ENCODE data around the gene RHOH.

RHOH gene

DNA sequence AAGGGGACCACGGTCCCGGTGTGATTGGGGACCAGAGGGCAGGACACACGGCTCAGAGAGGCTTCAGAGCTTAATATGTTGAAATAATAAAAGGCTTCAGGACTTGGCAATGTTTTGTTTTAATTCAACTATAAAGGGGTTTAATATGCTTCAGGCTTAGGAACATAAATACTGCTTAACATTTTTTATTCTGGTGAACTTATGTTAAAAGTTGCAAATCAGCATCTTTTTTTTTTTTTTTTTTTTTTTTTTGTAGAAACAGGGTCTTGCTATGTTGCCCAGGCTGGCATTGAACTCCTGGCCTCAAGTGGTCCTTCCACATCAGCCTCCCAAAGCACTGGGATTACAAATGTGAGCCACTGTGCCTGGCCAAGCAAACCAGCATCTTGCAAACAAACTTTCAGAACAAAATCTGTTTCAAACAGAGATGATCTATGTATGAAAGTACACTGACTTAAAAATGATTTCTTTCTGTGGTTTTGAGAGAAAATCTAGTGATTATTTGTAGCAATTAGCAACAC, 37.7 kb downstream of the RHOH start:
- DNase-seq (ENCODE audit: low read depth in 3 of 3): no peak

DNA sequence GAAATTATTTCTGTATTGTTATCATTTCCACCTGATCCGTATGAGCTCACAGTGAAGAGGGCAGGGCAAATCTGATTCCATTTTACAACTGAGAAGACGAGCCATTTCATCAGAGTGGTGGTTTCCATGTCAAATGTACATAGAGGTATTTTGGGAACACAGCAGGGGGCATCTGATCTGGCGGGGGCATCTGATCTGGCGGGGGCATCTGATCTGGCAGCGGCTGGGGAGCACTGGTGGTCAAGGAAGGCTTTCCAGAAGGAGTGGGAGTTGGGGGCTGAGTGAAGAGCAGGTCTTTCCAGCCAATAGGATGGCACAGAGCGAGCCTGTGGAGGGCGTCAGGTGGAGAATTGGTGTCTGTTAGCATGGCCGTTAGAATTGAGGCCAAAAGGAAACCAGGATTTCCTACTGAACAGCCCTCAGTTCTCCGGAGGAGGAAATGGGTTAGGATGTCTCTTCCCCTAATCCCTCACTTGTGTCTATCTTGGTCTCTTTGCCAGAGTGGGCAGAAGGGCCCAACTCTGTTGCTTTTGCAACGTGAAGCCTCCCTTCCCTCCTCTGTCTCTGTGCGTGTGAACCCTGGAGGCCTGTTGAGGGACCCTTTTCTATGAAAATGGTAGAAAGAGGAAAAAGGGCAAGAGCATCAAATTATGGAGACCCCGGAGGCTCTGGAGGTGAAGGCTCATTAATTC, 41.3 kb downstream of the RHOH start:
- DNase-seq (ENCODE audit: low read depth in 3 of 3): no peak

DNA sequence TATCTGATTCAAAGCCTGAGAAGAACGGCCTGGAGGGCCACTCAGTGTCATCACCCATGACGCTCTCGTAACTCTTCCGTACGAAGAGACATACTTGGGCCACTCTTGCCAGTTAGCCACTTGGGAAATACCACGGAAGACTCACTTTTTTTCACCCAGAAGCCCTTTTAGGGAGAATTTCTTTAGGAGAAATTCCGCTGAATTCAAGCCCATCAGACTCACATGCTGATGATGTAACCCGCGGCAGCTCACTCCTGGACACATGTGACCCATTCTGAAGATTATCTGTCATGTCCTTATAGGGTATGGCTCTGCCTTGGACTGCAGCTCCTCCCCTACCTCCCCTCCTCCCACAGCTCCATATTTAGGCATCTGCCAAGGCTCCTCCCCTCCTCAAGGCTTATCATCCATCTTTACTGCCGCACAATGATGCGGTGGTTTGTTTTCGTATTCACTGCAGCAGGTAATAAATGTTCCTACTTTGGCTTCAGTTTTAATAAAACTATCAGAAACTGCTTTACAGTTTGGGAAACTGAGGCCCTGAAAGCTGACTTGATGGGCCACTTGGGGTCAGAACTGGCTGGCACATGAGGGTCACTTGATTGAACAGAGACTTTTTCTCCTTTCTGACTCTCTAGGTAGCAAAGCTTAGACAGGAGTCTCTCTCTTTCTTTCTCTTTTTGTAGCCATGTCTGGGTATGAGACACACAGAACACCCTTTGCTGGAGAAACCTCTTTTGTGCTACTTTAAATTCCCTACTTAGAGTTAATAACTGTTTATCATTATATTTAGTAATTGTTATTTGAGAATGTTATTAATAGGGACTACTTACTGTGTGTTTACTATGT, 42.1 kb downstream of the RHOH start:
- peak in 2 of 3 donors; percentile 72 to 80 for DNase-seq (ENCODE audit: low read depth in 3 of 3)

DNA sequence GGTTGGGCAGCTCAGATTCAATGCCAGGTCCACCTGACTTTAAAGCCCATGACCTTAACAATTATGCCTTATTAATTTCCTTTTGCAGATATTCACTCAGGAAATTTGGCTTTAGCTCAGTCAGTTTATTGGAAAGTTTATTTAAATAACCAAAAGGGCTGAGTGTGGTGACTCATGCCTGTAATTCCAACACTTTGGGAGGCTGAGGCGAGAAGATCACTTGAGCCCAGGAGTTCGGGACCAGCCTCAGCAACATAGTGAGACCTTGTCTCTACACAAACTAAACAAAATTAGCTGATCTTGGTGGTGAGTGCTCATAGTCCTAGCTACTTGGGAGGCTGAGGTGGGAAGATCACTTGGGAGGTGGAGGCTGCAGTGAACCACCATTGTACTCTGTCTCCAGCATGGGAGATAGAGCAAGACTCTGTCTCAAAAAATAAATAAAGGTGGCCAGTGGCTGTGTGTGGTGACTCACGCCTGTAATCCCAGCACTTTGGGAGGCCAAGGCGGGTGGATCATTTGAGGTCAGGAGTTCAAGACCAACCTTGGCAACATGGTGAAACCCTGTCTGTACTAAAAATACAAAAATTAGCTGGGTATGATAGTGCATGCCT, 43.3 kb downstream of the RHOH start:
- no peak for DNase-seq (ENCODE audit: low read depth in 3 of 3)

DNA sequence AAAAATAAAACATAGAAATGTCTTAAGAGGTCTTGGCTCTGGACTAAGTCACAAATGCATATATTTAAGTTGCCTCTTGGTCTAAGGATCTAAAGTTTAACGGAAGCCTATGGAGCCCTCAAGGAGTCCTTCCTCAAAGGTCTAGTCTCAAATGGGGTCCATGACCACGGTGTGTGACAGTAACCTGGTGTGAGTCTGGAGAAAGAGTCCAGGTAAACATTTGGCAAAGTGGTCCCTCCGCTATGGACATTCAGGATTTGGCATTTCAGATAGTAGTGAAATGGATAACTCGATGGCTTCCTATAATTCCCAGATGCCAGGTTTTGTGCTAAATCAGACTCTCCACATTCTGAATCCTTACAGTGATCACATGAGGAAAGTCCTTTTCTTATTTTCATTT, 44.2 kb downstream of the RHOH start:
- DNase-seq (ENCODE audit: low read depth in 3 of 3): no peak

DNA sequence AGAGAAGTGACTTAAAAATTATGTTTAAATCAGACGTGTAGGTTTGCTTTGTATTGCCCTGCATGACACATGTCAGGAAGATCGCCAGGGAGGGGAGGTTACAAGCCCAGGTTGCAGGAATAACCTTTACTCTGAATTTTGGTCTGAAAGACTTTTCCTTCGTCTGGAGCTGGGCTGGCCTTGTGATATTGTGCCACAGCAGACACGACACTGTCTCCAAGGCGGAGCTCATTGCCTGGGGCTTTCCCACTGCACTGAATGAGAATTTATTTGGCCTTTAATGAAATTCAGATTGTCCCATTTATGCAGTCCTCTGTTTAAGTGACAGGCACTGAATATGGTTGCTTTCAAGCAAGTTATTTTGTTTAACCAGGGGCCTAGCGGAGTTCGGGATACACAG, 45.1 kb downstream of the RHOH start:
- DNase-seq (ENCODE audit: low read depth in 3 of 3): no peak

DNA sequence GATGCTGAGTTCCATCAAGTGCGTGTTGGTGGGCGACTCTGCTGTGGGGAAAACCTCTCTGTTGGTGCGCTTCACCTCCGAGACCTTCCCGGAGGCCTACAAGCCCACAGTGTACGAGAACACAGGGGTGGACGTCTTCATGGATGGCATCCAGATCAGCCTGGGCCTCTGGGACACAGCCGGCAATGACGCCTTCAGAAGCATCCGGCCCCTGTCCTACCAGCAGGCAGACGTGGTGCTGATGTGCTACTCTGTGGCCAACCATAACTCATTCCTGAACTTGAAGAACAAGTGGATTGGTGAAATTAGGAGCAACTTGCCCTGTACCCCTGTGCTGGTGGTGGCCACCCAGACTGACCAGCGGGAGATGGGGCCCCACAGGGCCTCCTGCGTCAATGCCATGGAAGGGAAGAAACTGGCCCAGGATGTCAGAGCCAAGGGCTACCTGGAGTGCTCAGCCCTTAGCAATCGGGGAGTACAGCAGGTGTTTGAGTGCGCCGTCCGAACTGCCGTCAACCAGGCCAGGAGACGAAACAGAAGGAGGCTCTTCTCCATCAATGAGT, 46.6 kb downstream of the RHOH start:
- DNase-seq (ENCODE audit: low read depth in 3 of 3): no peak

DNA sequence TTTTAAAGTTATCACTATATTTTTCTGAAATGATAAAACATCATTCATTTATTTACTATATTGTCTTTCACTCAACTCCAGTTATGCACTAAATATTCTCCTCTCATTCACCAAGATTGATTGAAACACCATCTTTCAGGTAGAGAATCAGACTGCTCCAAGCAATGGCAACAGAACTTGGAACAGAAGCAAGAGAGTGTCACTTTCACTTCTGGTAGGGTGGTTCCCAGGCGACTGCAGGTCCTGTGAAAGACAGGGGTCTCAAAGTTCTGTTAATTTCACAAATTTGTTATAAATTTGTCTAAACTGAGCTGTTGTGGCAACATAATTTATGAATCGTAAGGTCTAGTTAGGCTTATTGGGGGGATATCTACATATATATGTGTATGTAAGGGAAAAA, 47.8 kb downstream of the RHOH start:
- DNase-seq (ENCODE audit: low read depth in 3 of 3): no peak

DNA sequence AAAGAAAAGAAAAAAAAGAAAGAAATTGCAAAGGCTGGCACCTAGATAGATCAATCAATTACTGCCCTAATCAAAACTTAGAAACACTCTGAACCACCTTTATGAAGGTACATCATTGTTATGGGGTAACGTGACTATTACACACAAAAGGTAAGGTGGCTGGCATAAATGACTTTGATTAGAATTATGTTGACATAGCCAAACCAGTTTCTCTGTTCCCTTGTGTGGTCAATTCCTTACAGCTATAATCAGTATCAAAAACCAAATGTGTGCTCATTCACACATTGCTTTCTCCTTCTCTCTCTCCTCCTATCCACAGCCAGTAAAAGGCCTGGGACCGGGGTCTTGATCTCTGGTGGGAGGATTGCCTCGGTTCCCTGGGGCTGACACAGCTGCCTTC, 48.7 kb downstream of the RHOH start:
- no peak for DNase-seq (ENCODE audit: low read depth in 3 of 3)

DNA sequence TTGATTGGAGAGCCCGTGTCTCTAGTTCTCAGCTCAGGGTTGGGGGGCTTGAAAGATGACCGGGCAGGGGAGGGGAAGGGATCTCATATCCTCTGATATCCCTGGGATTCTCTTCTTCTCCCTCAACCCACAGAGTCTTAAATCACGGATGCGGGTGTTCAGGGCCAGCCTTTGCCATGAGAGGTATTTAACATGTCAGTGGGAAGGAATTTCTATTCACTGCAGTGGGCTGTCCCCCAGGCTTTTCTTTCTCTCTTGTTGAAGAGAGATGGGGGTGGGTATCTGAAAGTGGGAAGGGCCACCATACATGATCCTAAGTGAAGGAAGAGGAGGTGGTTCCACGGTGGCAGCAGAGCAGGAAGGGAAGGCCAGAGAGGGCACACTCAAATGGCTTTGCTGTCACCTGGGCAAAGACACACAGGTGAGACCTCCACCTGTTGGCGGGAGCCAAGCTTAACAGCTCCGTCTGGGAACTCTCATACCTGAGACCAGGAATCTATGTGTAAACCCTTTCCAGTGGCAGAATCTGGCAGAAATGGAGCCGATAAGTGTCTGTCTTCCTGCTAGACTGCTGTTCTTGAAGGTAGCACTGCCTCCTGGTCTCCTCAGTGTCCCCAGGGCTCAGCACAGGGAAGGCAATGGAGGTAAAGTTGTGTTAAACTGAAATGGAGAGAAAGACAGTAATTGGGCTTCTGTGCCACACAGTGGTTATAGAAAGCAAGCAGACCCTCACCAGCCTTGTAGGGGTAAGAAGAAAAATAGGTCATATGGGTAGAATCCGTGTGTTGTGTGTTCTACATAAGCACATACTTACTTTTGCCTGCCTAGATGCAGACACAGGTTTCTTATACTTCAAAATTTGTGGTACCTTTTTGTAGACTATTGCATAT, 49.4 kb downstream of the RHOH start:
- no peak for DNase-seq (ENCODE audit: low read depth in 3 of 3)

DNA sequence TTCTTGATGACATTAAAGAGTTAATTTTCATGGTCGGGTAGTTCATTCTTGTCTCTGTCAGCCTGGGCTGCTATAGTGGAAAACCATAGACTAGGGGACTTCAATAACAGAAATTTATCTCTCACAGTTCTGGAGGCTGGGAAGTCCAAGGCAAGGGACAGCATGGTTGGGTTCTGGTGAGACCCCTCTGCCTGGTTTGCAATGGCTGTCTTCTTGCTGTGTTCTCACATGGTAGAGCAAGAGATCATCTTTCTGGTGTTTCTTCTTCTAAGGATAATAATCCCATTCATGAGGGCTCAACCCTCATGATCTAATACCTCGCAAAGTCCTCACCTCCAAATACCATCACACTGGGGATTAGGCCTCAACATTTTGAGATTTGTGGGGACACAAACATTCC, 50.1 kb downstream of the RHOH start:
- DNase-seq (ENCODE audit: low read depth in 3 of 3): no peak

DNA sequence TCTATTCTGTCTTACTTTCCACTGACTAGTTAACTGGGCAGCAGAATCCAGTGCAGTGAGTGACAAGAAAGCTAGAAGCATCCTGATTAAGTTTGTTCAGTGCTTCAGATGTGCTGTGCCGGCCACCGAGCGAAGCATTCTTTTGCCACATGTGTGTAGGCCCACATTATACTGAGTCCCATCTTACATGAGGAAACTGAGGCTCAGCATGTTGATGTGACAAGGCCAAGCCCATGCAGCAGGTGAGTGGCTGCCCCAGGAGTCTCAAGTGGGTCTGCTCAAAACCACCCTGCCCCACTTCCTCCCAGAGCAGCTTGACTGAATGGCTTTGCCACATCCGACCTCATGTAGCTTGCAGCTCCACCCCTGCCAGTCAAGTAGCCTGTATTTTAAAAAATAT, 50.5 kb downstream of the RHOH start:
- no peak for DNase-seq (ENCODE audit: low read depth in 3 of 3)

DNA sequence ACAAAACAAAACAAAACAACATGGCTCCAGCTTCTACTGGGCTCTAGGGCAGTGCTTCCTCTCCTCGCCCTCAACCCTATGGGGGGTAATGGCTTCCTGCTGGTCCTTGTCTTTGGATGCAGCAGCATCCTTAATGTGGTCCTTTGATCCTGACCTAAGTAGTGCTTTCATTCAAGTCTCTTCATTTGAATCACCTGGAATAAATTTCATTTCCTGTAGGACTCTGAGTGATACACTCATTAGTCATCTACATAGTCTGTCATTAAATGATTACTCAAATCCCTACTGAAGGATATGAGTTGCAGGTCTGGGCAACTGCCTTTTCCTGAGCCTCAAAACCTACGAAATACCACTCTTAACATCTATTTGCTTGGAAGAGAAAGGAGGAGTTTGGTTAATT, 54.5 kb downstream of the RHOH start:
- no peak for DNase-seq (ENCODE audit: low read depth in 3 of 3)

DNA sequence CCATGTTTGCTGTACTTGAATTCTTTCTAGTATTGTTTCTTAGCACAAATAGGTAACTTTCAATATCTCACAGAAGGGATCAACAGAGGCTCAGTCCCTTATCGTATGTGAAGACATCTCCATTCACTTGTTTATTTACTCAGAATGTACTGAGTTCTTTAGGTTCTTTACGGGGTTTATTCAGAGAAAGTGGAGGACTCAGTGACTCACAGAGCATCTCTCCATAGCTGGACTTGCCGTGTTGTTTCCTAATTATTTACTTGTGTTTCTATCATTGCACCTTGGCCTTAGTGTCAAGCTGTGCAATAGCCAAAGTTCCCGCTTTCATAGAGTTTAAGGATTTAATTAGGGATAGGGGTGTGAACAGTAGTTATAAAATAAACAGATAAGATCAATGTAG, 57.1 kb downstream of the RHOH start:
- no peak for DNase-seq (ENCODE audit: low read depth in 3 of 3)

DNA sequence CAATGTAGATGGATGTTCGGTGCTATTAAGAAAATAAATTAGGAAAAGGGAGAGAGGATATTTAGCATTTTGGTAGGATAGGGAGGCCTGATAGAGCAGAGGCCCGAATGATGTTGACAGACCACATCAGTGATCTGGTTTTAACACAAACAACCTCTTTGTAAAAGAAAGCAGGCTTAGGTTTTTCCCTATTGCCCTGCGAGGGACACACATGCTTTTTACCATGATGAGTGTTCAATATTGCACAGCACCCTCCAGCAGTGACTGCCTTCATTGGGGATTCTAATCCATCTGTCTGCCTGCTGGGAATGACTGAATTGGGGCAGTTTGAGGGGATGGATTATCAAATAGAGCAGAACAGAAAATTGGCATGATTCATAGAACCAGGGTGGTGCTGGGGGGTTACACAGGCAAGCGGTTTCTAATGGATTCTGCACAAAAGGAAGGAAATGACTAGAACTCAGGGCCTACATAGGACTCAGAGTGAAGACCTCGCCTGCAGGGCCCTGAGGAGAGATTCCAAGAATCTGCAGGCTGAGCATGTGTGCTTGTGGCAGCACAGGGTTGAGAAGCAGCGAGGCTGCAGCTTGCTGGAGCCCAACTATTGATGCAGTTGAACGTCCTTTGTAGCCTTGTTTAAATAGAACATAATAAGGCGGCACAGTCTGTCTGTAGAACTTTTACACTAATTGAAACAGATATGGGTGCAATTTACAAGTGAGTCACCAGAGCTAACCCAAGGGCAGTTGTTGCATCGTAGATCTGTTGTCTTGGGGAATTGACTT, 58.0 kb downstream of the RHOH start:
- no peak for DNase-seq (ENCODE audit: low read depth in 3 of 3)

DNA sequence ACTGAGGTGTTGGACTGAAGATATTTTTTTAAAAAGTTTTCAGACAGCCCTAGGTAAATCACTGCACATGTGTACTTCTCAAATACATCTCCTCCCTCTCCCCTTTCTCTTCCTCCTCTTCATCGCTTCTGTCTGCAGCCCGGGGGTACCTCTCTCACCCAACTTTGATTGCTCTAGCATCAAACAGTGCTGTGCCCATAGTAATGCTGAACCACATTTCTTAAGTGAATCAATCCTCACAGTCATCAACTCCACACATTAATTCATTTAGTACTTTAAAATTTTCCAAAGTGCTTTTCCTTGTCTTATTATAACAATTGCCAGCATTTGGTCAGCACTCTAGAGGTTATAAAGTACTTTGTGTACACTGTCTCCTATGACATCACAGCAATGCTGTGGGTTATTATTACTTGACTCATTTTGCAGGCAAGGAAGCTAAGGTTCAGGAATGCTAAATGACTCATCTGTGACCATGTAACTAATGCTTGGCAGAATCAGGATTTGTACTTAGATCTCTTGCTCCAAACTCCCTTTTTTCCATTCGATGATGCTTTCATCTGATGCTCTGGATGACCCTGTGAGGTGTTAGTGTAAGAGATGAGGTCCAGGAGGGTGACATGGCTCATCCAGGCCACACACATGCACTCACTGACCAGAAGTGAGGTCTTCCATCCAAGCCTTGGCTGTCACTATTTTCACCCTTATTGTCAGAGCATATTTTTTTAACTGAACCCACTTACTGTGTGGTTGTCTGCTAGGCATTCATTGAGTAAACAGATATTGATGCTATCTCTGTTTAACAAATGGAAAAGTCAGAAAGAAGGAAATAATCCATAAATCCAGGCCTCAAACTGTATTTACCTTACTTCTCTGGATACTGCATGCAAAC, 58.8 kb downstream of the RHOH start:
- DNase-seq (ENCODE audit: low read depth in 3 of 3): no peak

DNA sequence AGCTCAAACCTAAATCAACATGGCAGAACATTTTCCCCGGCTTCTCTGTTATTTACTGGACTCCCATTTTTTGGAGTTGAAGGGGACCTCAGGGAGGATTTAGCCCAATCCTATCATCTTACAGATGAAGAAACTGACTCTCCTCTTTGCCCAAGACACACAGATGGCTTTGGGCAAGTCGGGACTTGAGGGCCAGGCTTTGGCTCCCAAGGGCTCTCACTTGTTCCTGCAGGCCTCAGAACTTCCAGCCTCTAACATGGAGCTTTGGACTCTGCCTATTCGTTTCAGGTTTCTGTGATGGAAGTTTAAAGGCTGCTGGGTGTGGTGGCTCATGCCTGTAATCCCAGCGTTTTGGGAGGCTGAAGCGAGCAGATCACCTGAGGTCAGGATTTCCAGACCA, 59.5 kb downstream of the RHOH start:
- no peak for DNase-seq (ENCODE audit: low read depth in 3 of 3)

DNA sequence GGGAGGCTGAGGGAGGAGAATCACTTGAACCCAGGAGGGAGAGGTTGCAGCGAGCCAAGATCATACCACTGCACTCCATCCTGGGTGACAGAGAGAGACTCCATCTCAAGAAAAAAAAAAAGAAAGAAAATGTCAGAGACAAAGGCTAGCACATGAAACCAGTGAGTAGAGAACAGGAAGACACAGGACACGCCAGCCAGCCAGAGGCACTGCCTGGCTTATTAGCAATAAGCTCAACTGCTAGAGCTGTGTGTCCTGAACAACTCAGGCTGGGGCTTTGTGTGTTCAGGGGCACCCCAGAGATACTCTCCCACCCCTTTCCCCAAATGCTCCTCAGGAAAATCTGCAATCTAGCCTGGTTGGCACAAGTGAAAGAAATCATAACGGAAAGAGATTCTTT, 60.0 kb downstream of the RHOH start:
- no peak for DNase-seq (ENCODE audit: low read depth in 3 of 3)

DNA sequence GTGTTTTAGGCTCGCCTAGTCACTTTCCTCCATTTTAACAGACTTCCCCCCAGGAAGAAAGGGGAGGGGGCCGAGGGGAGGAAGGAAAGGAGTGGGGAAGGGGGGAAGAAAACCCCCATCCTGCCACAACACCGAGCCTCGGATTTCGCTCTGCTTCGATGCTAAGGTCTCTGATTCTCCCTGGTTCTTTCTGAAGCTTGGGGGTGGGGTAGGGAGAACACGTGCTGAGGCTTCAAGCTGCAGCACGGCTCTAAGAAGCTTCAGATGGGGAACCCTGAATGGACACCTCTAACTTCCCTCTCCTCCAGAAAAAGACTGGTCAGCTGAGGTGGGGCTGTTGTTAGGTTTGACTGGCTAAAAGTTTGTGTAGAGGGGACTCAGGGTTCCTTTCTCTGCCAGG, 61.8 kb downstream of the RHOH start:
- DNase-seq (ENCODE audit: low read depth in 3 of 3): no peak

Data from stimulated activated CD4-positive, alpha-beta T cell treated with anti-CD3 and anti-CD28 coated beads, TNF-alpha, amount 100 ng/mL, for 48 hours (primary cell).